WI38 (cell line): ENCODE data around the gene CENPP.

ENCODE experiments used
- H3K4me3 ChIP-seq: 2 replicates; pipeline ENCODE4 v1.5.1; 2011; ENCODE audit warnings: low read depth, mild to moderate bottlenecking, control low read depth, low read length
- CTCF ChIP-seq: IDR thresholded peaks from 2 replicates; pipeline ENCODE4 v1.5.1; 2012; ENCODE audit warnings: low read depth, mild to moderate bottlenecking, control low read depth, low read length

Gene CENPP

GRCh38 chr9:92507496-92507895 is 181.7 kb downstream of the CENPP start:
- TF ChIP-seq CTCF, result no peak
- no peak overlapping the region for H3K4me3 ChIP-seq

GRCh38 chr9:92508018-92508820 is 182.5 kb downstream of the CENPP start:
- H3K4me3 ChIP-seq, result no peak overlapping the region
- TF ChIP-seq CTCF, result no peak

GRCh38 chr9:92509050-92509449 is 183.3 kb downstream of the CENPP start:
- TF ChIP-seq CTCF, result no peak

GRCh38 chr9:92510747-92511146 is 185.0 kb downstream of the CENPP start:
- TF ChIP-seq CTCF, result no peak
- H3K4me3 ChIP-seq, result no peak overlapping the region

More at GRCh38 chr9:92509050-92509449, 183.3 kb downstream of the CENPP start:
- no peak overlapping the region for H3K4me3 ChIP-seq

- H3K4me3 ChIP-seq, result no peak overlapping the region
- TF ChIP-seq CTCF, result no peak
These were observed 186.9 kb downstream of the CENPP start for GRCh38 chr9:92512622-92513021.

- TF ChIP-seq CTCF, result no peak
- H3K4me3 ChIP-seq, result no peak overlapping the region
These were observed 187.6 kb downstream of the CENPP start for GRCh38 chr9:92513349-92513748.

- no peak for TF ChIP-seq CTCF
- H3K4me3 ChIP-seq, result no peak overlapping the region
These were observed 188.9 kb downstream of the CENPP start for GRCh38 chr9:92514635-92515034.
